ENCODE results near the gene NOCT. TPM values are rescaled to one million over a fixed set of nuclear protein-coding genes. Genes with fewer than 3 reads are reported as not detected.

NOCT gene
- total and polyA plus RNA-seq, 2 donors (not counting 1 experiment from before 2014, with no cell fraction given), result 2.6 to 3.8 TPM

- Mint-ChIP-seq H3K27ac (no peak overlapping the region), H3K4me1 (peaks cover 2% of the 10 kb centered on the region), H3K27me3 (no peaks in the 10 kb centered on the region), H3K4me3 (no peak overlapping the region), H3K9me3 (ENCODE audit: insufficient read depth) (no peaks in the 10 kb centered on the region)
- ATAC-seq (ENCODE audit: low read depth) (no peak), DNase-seq (no peak)
- intact Hi-C loops (cut with micrococcal nuclease), result no loop called here
- no peaks in the 10 kb centered on the region for H3K27me3 ChIP-seq (replicated peaks in 1 of 4; ENCODE audit: control extremely low read depth in 1 of 4, control insufficient read depth in 3 of 4, insufficient read depth in 4 of 4, low read length in 3 of 4)
- peaks cover 12% of the 10 kb centered on the region for H4K20me1 ChIP-seq (ENCODE audit: control insufficient read depth, insufficient read depth, low read length, poor library complexity, severe bottlenecking)
- no peak overlapping the region for H3K27ac ChIP-seq (ENCODE audit: low read length in 2 of 2)
- no peak overlapping the region for H3K4me3 ChIP-seq (ENCODE audit: control extremely low read depth in 1 of 5, extremely low read depth in 1 of 5, insufficient read depth in 1 of 5, low read depth in 2 of 5, low read length in 4 of 5)
- H3K4me1 ChIP-seq (ENCODE audit: control insufficient read depth in 2 of 2, insufficient read depth in 2 of 2, low read length in 2 of 2), result no peaks in the 10 kb centered on the region
- no peak overlapping the region for H2AFZ ChIP-seq (ENCODE audit: insufficient read depth, low read depth, low read length, poor library complexity, severe bottlenecking)
- peaks cover 7 to 27% of the 10 kb centered on the region in 2 experiments for H3K36me3 ChIP-seq (replicated peaks in 1 of 2; ENCODE audit: control extremely low read depth in 1 of 2, control insufficient read depth in 1 of 2, extremely low read depth in 1 of 2, insufficient read depth in 2 of 2, low read length in 1 of 2)
- 100% methylated on average over 10 of the region's 10 CpGs for WGBS (ENCODE audit: insufficient coverage)
- POLR2A ChIA-PET, result no interaction called here
- no peaks in the 10 kb centered on the region for H3K79me2 ChIP-seq (ENCODE audit: control insufficient read depth, insufficient read depth, low read length)
- CTCF ChIA-PET, result interaction anchor here (2.0 to 2.3 kb wide), 2 partner anchors 10 to 12 kb away, joined by 7 to 10 read pairs; no protein-coding TSS in a partner anchor
- H3K9me3 ChIP-seq (ENCODE audit: control extremely low read depth in 1 of 3, control insufficient read depth in 2 of 3, insufficient read depth in 1 of 3, low read length in 2 of 3), result no peaks in the 10 kb centered on the region
- TF ChIP-seq EZH2 (IDR thresholded peaks at IDR 0.05; ENCODE audit: borderline replicate concordance, insufficient read depth, low read depth, low read length, poor library complexity, severe bottlenecking) (no peak), CTCF (IDR thresholded peaks at IDR 0.05) (no peak)
- no peak overlapping the region for H3K9ac ChIP-seq (ENCODE audit: low read length)
- no peak overlapping the region for H3K4me2 ChIP-seq (replicated peaks; ENCODE audit: low read depth, low read length, poor library complexity, severe bottlenecking)
Observed at GRCh38 chr4:139042981-139043460, 27.4 kb downstream of the NOCT start.

GRCh38 chr4:139044291-139044690, 28.7 kb downstream of the NOCT start:
- Histone ChIP-seq H3K9me3 (ENCODE audit: control extremely low read depth in 1 of 3, control insufficient read depth in 2 of 3, insufficient read depth in 1 of 3, low read length in 2 of 3) (no peaks in the 10 kb centered on the region), H3K79me2 (ENCODE audit: control insufficient read depth, insufficient read depth, low read length) (no peaks in the 10 kb centered on the region), H2AFZ (ENCODE audit: insufficient read depth, low read depth, low read length, poor library complexity, severe bottlenecking) (no peak overlapping the region), H3K9ac (ENCODE audit: low read length) (no peak overlapping the region), H4K20me1 (ENCODE audit: control insufficient read depth, insufficient read depth, low read length, poor library complexity, severe bottlenecking) (peaks cover 12% of the 10 kb centered on the region), H3K4me3 (ENCODE audit: control extremely low read depth in 1 of 5, extremely low read depth in 1 of 5, insufficient read depth in 1 of 5, low read depth in 2 of 5, low read length in 4 of 5) (no peak overlapping the region), H3K27me3 (replicated peaks in 1 of 4; ENCODE audit: control extremely low read depth in 1 of 4, control insufficient read depth in 3 of 4, insufficient read depth in 4 of 4, low read length in 3 of 4) (no peaks in the 10 kb centered on the region), H3K4me1 (ENCODE audit: control insufficient read depth in 2 of 2, insufficient read depth in 2 of 2, low read length in 2 of 2) (no peaks in the 10 kb centered on the region), H3K27ac (ENCODE audit: low read length in 2 of 2) (no peak overlapping the region), H3K36me3 (replicated peaks in 1 of 2; ENCODE audit: control extremely low read depth in 1 of 2, control insufficient read depth in 1 of 2, extremely low read depth in 1 of 2, insufficient read depth in 2 of 2, low read length in 1 of 2) (peaks cover 7 to 27% of the 10 kb centered on the region in 2 experiments), H3K4me2 (replicated peaks; ENCODE audit: low read depth, low read length, poor library complexity, severe bottlenecking) (no peak overlapping the region)
- no peaks in the 10 kb centered on the region for H3K27me3 Mint-ChIP-seq
- no peak for TF ChIP-seq CTCF (IDR thresholded peaks at IDR 0.05)
- TF ChIP-seq EZH2 (IDR thresholded peaks at IDR 0.05; ENCODE audit: borderline replicate concordance, insufficient read depth, low read depth, low read length, poor library complexity, severe bottlenecking), result no peak
- ChIA-PET CTCF (interaction anchor here (1.2 to 1.9 kb wide), 2 partner anchors 12 to 14 kb away, joined by 3 to 12 read pairs; no protein-coding TSS in a partner anchor), POLR2A (no interaction called here)
- no peaks in the 10 kb centered on the region for H3K9me3 Mint-ChIP-seq (ENCODE audit: insufficient read depth)
- no peak overlapping the region for H3K27ac Mint-ChIP-seq
- no peak overlapping the region for H3K4me3 Mint-ChIP-seq
- DNase-seq (no peak), ATAC-seq (ENCODE audit: low read depth) (no peak)
- intact Hi-C loops (cut with micrococcal nuclease), result no loop called here
- H3K4me1 Mint-ChIP-seq, result no peaks in the 10 kb centered on the region
- WGBS (ENCODE audit: insufficient coverage), result 100% methylated on average over 1 of the region's 2 CpGs

Measured in B cell (primary cell).